DND-41 (cell line): ENCODE measurements around the gene PANX3.

Experiments used
- EZH2 ChIP-seq: IDR thresholded peaks from 3 replicates; pipeline ENCODE4 v1.6.1; 2012; ENCODE audit warnings: borderline replicate concordance, low read depth, mild to moderate bottlenecking, moderate library complexity, low read length, inconsistent platforms; ENCODE audit not compliant: severe bottlenecking
- TF ChIP-seq, protein P1 (sequence below): IDR thresholded peaks from 2 replicates; pipeline ENCODE4 v1.5.1; 2012; ENCODE audit warnings: borderline replicate concordance, low read length, moderate library complexity, mild to moderate bottlenecking; ENCODE audit not compliant: poor library complexity, severe bottlenecking; ENCODE audit errors: extremely low read depth

DNA sequence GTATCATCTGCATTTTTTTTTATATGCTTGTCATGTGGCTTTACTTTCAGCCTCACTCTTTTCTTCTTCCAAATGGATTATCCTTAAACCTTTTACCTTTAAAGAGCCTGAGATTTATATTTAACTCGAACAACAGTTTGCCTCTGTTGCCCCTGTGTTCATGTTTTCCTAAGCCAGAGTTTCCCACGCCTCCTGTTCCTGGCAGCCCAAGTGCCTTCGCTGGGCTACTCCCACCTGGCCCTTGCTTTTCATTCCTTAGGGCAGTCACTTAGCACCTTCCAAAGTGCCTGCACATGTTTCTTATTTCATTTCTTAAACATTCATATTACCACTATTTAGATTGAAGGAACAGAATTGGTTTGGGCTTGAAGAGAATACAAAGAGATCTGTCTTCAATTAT lies 24.7 kb downstream of the PANX3 start:
- TF ChIP-seq, protein P1, sequence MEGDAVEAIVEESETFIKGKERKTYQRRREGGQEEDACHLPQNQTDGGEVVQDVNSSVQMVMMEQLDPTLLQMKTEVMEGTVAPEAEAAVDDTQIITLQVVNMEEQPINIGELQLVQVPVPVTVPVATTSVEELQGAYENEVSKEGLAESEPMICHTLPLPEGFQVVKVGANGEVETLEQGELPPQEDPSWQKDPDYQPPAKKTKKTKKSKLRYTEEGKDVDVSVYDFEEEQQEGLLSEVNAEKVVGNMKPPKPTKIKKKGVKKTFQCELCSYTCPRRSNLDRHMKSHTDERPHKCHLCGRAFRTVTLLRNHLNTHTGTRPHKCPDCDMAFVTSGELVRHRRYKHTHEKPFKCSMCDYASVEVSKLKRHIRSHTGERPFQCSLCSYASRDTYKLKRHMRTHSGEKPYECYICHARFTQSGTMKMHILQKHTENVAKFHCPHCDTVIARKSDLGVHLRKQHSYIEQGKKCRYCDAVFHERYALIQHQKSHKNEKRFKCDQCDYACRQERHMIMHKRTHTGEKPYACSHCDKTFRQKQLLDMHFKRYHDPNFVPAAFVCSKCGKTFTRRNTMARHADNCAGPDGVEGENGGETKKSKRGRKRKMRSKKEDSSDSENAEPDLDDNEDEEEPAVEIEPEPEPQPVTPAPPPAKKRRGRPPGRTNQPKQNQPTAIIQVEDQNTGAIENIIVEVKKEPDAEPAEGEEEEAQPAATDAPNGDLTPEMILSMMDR = no peak
- TF ChIP-seq EZH2 = no peak
